Measurements from ENCODE around the gene TBCA. TPM values are rescaled to one million over a fixed set of nuclear protein-coding genes. Genes with fewer than 3 reads are reported as not detected.

Gene TBCA
- total RNA-seq, 1 experiment from 2014 or later: 330 TPM

DNA sequence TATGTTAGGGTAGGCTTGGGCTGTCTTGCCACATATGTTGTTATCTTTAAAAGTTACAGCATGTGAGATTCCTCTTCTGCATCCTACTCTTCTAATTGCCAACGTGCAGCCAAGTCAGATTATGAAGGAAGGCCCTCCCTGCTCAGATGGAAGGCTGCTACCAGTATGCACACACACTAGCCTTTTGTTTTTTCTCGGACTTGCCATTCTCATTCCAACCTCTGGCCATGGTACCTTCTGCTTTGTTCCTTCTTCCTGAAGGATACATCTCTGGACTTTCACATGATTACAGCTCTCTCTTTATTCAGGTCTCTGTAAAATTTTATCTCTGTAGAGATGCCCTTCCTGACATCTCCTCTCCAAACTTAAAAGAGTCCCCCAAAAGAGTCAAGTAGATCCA is 124.8 kb downstream of the TBCA start:
- H3K4me3 ChIP-seq (ENCODE audit: low read depth, low read length): no peak overlapping the region
- Mint-ChIP-seq H3K4me1 (ENCODE audit: low read depth, unreplicated experiment) (no peaks in the 10 kb centered on the region), H3K36me3 (ENCODE audit: insufficient read depth, unreplicated experiment) (no peaks in the 10 kb centered on the region), H3K9me3 (ENCODE audit: unreplicated experiment) (no peaks in the 10 kb centered on the region), H3K4me3 (ENCODE audit: unreplicated experiment) (no peak overlapping the region), H3K27me3 (ENCODE audit: insufficient read depth, unreplicated experiment) (peaks cover 38% of the 10 kb centered on the region), H3K27ac (ENCODE audit: unreplicated experiment) (no peak overlapping the region)
- DNase-seq: no peak
- ChIA-PET CTCF (no interaction called here), POLR2A (no interaction called here)
- TF ChIP-seq, protein P1, sequence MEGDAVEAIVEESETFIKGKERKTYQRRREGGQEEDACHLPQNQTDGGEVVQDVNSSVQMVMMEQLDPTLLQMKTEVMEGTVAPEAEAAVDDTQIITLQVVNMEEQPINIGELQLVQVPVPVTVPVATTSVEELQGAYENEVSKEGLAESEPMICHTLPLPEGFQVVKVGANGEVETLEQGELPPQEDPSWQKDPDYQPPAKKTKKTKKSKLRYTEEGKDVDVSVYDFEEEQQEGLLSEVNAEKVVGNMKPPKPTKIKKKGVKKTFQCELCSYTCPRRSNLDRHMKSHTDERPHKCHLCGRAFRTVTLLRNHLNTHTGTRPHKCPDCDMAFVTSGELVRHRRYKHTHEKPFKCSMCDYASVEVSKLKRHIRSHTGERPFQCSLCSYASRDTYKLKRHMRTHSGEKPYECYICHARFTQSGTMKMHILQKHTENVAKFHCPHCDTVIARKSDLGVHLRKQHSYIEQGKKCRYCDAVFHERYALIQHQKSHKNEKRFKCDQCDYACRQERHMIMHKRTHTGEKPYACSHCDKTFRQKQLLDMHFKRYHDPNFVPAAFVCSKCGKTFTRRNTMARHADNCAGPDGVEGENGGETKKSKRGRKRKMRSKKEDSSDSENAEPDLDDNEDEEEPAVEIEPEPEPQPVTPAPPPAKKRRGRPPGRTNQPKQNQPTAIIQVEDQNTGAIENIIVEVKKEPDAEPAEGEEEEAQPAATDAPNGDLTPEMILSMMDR (IDR thresholded peaks at IDR 0.05; ENCODE audit: insufficient read depth in 1 of 2, low read depth in 1 of 2, low read length in 1 of 2, severe bottlenecking in 1 of 2, unreplicated experiment in 1 of 2): no peak
- no peaks in the 10 kb centered on the region for H3K27me3 ChIP-seq (replicated peaks; ENCODE audit: control insufficient read depth, insufficient read depth, low read length)
- H3K4me1 ChIP-seq: no peaks in the 10 kb centered on the region
- H3K36me3 ChIP-seq (ENCODE audit: control insufficient read depth, insufficient read depth, low read length): no peaks in the 10 kb centered on the region
- no peaks in the 10 kb centered on the region for H3K9me3 ChIP-seq
- no TSS peak for BruUV-seq (replicated peaks)
- intact Hi-C loops (cut with micrococcal nuclease; ENCODE audit: unreplicated experiment): no loop called here

DNA sequence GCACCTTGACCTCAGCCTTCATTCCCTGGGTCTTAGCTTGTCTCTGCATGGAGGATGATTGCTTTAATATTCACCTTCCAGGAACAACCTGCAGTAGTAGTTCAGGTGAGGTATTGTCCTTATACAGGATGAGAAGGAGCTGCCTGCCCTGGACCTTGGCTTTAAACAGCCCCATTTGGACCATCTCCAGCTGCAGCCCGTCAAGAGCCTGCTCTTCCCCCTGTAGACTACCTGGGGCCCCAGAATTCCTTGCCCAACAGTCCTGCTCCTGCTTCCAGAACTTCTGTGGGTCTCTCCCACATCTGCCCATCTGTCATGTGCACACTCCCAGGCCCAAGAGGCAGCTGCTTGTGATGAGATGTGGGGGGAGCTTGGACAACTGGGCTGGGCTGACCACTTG is 125.5 kb downstream of the TBCA start:
- Mint-ChIP-seq H3K27ac (ENCODE audit: unreplicated experiment) (no peak overlapping the region), H3K4me3 (ENCODE audit: unreplicated experiment) (no peak overlapping the region), H3K4me1 (ENCODE audit: low read depth, unreplicated experiment) (no peaks in the 10 kb centered on the region), H3K9me3 (ENCODE audit: unreplicated experiment) (no peaks in the 10 kb centered on the region), H3K27me3 (ENCODE audit: insufficient read depth, unreplicated experiment) (peaks cover 37% of the 10 kb centered on the region), H3K36me3 (ENCODE audit: insufficient read depth, unreplicated experiment) (no peaks in the 10 kb centered on the region)
- H3K27me3 ChIP-seq (replicated peaks; ENCODE audit: control insufficient read depth, insufficient read depth, low read length): no peaks in the 10 kb centered on the region
- no peak for DNase-seq
- TF ChIP-seq, protein P1 (IDR thresholded peaks at IDR 0.05; ENCODE audit: insufficient read depth in 1 of 2, low read depth in 1 of 2, low read length in 1 of 2, severe bottlenecking in 1 of 2, unreplicated experiment in 1 of 2): no peak
- POLR2A ChIA-PET: no interaction called here
- no TSS peak for BruUV-seq (replicated peaks)
- H3K9me3 ChIP-seq: no peaks in the 10 kb centered on the region
- intact Hi-C loops (cut with micrococcal nuclease; ENCODE audit: unreplicated experiment): no loop called here
- CTCF ChIA-PET: no interaction called here
- no peaks in the 10 kb centered on the region for H3K4me1 ChIP-seq
- H3K36me3 ChIP-seq (ENCODE audit: control insufficient read depth, insufficient read depth, low read length): no peaks in the 10 kb centered on the region
- no peak overlapping the region for H3K4me3 ChIP-seq (ENCODE audit: low read depth, low read length)

DNA sequence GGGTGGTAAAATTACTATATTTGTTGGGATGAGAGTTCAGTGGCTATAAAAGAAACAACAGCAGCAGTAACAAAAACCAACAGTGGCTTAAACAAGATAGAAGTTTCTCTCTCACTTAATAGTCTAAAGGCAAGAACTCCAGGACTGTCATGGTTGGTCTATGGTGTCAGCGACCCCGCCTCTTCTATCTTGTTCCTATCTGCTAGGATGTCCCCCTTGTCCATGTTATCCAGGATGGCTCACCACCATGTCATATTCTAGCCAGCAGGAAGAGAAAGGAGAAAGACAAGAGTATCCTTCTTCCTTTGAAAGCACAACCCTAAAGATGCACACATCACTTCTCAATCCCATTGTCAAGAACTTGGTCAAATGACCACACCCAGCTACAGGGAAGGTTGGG is 126.4 kb downstream of the TBCA start:
- TF ChIP-seq, protein P1 (IDR thresholded peaks at IDR 0.05; ENCODE audit: insufficient read depth in 1 of 2, low read depth in 1 of 2, low read length in 1 of 2, severe bottlenecking in 1 of 2, unreplicated experiment in 1 of 2): no peak
- no TSS peak for BruUV-seq (replicated peaks)
- H3K9me3 ChIP-seq: no peaks in the 10 kb centered on the region
- POLR2A ChIA-PET: no interaction called here
- Mint-ChIP-seq H3K27me3 (ENCODE audit: insufficient read depth, unreplicated experiment) (peaks cover 35% of the 10 kb centered on the region), H3K9me3 (ENCODE audit: unreplicated experiment) (no peaks in the 10 kb centered on the region), H3K4me1 (ENCODE audit: low read depth, unreplicated experiment) (peaks cover 3% of the 10 kb centered on the region), H3K27ac (ENCODE audit: unreplicated experiment) (no peak overlapping the region), H3K36me3 (ENCODE audit: insufficient read depth, unreplicated experiment) (no peaks in the 10 kb centered on the region), H3K4me3 (ENCODE audit: unreplicated experiment) (no peak overlapping the region)
- intact Hi-C loops (cut with micrococcal nuclease; ENCODE audit: unreplicated experiment): loop anchor here (5.0 kb wide), 1 partner anchor 87 kb away; no protein-coding TSS in a partner anchor
- CTCF ChIA-PET: no interaction called here
- H3K4me3 ChIP-seq (ENCODE audit: low read depth, low read length): no peak overlapping the region
- no peak for DNase-seq
- no peaks in the 10 kb centered on the region for H3K36me3 ChIP-seq (ENCODE audit: control insufficient read depth, insufficient read depth, low read length)
- H3K27me3 ChIP-seq (replicated peaks; ENCODE audit: control insufficient read depth, insufficient read depth, low read length): no peaks in the 10 kb centered on the region
- H3K4me1 ChIP-seq: 0 out of 2 replicates have a peak, but pooled peaks cover under 1% of the 10 kb centered on the region

Measured in Caco-2 (cell line).